ENCODE measurements around the gene CNTNAP2. TPM values are rescaled to one million over a fixed set of nuclear protein-coding genes. Genes with fewer than 3 reads are reported as not detected.

CNTNAP2 gene
- total RNA-seq, 1 donor from 2014 or later, result 1.9 TPM

DNA sequence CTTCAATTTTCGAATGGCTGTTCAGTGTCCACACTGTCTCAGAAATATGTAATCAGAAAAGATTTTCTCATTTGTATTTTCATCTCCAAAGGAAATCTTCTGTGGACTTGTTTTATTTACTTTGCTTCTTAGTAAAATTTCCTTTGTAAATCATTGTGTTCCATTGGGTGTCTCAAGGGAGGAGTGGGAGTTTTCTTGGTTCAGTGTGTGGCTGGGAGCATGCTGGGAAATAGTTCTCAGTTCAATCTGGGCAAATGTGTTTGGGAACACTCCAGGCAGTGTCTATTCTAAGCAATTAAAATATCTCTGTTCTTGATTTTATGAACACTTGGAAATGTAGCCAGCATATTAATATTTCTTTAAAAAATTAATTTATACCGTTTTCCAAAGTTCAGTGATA lies 1019.8 kb downstream of the CNTNAP2 start:
- DNase-seq, result peak; percentile 24

DNA sequence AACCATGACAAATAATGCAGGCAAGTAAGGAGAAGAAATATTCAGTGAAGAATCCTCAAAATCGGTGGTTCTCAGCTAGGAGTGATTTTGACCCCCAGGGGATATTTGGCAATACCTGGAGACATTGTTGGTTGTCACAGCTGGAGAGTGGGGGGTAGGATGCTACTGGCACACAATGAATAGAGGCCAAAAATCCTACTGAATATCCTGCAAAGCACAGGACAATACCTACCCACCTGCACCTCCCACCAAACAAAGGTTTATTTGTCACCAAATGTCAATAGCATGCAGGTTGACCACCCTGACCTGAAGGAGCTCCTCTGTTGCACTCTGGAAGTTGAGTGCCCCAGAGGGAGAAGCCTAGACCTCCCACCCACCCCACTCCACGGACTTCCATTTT lies 1028.6 kb downstream of the CNTNAP2 start:
- no peak for DNase-seq

DNA sequence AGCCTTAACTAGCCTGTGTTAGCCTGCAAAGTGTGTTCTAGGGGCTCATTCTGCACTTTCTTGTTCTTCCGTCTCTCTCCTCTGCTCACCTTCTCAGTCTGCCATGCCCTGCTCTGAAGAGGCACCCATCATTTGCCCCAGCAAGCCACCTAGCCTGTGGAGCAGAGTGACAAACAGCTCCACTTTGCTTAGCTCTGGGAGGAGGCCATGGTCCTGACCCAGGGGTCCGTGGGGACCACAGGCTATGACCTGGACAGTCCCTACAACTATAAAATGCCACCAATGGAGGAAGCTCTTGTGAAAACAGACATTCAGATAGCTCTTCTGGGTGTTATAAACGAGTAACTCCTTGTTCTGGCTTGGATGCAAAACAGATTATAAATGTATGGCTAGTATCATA lies 1029.6 kb downstream of the CNTNAP2 start:
- no peak for DNase-seq

DNA sequence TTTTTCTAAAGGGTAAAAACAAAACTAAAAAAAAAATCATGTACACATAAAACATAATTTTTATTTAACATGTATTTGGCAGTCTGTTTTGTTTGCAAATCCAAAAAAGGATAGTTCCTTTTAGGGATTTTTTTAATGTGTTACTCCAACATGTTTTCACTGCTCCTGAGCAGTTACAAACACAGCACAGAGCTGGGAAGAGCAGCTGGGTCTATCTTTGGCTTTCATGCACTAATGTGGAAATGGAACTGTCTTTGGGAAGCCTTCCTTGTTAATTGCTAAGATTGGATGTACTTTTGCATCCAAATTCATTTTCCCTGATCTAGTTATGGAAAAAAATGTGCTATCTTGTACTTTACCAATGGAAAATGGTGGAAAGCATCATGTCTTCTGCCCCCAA lies 1035.1 kb downstream of the CNTNAP2 start:
- DNase-seq, result no peak

DNA sequence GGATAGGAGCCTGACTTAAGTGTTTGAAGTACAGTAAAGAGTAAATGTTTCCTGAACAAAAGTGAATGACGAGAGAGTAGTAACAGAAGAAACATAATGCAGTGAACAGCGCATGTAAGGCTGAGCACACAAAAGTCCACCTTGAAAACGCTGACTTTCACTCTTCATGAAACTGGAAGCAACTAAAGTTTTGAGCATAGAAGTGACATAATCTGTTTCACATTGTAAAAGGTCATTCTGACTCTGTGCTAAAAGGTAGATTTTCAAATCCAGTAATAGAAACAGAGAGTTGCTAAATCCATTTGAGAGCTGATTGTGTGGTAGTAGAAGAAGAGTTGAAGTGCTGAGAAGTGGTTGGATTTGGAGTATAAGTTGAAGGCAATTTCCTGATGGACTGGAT lies 1037.0 kb downstream of the CNTNAP2 start:
- no peak for DNase-seq

DNA sequence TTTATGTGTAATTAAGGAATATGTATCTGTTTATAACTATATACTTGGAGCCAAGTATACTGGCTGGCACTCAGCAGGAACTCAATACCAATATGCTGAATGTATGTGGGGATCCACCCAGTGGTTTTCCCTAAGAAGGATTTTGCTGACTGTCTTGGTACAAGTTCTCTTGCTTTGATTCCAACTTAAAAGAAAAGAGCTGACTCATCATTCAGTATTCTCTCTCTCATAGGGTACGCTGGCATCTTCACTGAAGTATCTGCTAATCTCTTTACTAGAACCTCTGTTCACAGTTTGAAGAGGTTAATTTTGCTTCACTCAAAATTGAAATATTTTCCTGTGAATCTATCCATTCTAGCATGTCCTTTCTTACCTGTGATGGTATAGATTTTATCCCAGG lies 1044.8 kb downstream of the CNTNAP2 start:
- no peak for DNase-seq

DNA sequence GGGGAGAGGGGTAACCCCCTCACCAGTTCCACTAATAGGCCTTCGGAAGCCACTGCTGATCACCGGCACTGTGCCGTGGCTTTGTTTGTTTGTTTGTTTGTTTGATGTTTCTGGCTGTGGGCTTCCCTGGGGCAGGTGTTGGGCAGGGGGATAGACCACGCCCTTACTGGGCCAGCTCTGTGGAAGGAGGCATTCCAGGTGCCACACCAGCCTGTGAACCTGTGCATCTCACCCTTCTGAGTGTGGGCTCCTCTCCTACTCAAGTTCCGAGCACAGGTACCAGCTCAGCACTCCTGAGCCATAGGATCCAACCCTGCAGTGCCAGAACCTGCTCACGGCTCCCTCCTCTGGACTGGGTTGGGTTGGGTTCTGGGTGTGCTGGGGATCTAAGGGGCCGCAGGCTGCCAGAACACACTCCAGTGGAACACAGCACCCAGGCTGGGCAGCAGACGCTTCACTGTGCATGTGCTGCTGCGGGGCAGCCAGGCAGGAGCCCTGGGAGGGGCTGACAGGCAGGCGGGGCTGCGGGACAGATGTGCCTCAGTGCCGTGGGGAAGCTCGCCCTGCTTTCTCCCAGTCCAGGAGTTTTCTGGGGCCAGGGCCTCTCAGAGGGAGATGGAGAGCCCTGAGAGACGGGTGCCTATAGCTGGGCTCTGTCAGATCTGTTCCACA lies 1053.9 kb downstream of the CNTNAP2 start:
- DNase-seq, result no peak

DNA sequence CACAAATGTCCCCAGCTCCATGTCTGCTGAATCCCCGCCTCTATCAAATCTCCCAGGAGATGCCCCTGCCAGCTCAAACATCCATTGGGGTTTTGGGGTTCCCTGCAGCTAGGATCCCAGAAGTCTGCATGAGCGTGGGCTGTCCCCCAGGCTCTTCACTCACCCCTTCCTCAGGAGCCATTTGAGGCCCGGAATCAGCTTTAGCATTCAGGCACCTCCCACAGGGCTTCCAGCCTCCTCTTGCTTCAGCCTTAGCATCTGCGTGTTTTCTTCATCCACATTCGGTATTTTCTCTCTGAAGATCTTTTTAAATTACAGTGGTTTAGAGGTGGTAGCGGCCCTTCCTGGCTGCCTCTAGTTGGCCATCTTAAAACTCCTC lies 1054.4 kb downstream of the CNTNAP2 start:
- DNase-seq, result no peak

DNA sequence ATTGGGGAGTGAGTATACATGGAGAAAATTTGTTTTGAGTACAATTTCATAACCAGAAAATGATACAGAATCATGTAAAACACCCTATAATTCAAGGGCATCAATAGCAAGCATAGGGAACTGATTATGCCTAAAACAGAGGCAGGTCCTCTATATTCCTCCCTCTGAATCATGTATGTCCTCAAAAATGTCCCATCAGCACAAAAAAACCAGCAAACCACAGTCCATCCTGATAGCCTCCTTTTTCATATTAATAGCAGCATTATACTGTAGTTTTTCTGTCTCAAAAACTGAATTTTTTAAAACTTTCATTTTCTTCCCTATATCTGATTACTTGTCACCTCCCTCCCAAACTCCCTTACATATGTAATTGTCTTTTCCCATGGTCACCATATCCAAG lies 1057.3 kb downstream of the CNTNAP2 start:
- DNase-seq, result no peak

DNA sequence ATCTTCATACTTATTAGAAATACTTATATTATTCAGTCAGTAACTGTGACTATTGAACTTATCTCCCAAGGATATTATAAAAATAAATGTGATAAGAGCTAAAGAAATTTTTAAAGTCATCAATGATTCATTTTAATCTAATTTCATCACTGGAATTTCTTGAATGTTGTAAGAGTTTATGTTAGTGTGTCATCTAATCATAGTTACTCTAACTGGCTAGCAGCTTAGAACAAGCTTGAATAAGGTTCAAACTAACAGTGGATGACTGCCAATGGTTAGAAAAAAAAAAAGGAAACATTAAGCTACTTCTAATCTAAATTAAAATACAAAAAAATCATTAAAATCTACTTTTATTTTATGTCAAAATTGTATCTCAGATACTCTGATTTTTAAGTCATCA lies 1066.3 kb downstream of the CNTNAP2 start:
- DNase-seq, result no peak

DNA sequence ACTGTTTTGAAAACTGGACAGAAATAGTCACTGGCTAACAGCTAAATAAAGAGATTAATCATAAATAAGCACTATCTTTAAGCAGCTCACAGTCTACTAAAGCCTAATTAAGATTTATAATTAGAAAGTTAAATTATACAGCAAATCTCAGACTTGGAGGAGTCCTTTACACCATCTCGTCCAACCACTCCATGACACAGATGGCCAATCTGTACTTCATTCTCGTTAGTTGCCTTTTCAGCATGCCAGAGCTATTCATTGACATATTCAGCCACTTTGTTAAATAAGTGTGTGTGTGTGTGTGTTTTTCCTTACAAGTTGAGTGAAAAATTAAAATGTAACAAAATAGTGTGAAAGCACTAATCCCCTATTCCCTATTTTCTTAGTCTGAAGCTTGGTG lies 1066.7 kb downstream of the CNTNAP2 start:
- DNase-seq, result no peak

DNA sequence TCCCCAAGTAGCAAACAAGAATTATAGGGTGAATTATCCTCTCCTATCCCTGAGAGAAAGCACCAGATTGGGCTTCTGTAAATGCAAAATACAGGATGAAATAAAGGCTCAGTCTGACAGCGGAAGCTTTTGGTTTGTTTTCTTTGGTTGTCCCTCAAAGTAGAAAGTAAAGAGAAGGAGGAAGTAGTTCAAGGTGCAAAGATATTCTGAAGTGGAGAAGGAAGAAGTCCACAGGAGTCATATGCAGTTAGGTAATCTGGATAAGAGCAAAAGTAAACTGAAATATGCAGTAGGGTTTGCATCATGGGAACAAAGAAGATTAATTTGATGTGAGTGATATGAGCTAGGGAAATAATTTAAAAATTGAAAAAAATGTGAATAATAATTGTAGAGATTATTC lies 1071.9 kb downstream of the CNTNAP2 start:
- DNase-seq, result no peak

DNA sequence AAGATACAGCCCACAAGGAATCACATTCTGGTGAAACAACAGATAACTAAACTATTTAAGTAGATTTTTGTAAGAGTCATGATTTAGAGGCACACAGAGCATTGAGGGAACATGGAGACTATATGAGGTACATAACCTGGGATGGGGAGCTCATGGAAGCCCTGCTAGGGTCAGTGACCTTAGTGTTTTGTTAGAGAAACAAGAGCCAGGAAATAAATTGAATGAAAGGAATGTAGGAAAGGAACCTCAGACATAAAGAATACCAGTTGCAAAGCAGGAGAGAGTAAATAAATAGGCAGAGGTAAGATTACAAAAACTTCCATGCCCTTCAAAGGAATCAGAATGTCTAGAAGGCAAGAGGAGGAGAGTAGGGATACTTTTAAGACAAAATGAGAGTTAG lies 1076.9 kb downstream of the CNTNAP2 start:
- no peak for DNase-seq

DNA sequence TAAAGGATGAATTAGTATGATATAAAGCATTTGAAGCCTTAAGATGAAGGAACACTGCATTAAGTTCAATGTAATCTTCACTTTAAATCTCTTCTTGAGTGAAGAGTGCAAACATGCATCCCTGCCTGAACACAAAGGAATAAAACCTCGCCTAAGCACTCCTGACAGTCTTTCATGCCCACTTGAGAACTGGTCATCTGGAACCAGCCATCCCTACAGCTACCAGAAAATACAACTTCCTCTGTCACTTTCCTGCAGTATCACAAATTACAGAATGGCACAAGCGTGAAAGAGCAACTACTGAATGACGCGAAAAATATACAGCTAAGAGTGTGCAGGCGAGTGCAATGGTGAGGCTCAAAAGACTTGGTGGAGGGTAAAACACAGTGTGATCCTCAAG lies 1079.9 kb downstream of the CNTNAP2 start:
- DNase-seq, result no peak

DNA sequence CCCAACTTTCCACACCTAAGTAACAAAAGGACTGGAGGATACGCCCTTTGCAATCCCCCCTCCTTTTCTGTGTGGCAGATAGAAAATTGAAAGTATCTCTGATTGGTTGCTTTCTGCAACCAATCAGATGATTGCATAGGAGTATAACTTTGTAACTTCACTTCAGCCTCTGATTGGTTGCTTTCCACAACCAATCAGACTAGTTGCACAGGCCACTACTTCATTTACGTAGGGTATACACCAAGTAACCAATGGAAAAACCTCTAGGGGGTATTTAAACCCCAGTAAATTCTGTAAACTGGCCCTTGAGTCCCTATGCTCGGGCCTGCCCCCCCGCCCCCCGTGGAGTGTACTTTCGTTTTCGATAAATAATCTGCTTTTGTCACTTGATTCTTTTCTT lies 1080.4 kb downstream of the CNTNAP2 start:
- DNase-seq, result no peak

DNA sequence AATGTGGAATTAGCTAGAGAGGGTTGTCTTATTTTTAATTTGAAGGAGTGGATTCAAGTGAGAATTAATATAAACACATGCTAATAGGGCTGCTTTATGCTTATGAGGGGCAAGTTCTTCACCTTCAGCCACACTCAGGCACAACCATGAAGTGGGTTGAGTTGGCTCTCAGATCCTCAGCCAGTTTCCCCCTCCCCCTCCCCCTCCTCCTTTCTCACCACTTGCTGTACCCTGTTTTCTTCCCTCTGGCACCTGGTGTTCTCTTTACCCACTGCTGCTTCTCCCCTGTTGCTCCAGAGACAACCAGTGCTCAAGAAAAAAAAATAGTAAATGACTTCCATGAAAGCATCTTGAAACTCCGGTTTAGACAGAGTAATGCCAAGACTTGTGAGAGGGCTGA lies 1083.3 kb downstream of the CNTNAP2 start:
- DNase-seq, result no peak

DNA sequence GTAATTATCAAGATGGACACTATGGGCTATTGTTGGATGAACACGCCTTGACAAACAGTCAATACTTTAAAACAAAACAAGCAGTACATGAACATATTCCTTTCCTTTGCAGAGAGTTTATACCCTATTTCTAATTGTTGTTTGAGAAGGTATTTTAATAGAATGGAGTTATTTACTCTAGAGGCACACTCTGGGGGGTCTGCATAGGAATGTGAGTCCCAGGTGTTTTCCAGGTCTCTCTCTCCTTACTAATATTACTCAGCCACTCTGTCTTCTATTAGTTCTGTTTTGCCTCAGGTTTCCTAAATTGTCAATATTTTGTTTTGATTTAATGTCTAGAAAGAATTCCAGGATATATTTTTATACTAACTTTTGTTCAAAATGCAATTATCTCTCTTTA lies 1091.4 kb downstream of the CNTNAP2 start:
- no peak for DNase-seq

DNA sequence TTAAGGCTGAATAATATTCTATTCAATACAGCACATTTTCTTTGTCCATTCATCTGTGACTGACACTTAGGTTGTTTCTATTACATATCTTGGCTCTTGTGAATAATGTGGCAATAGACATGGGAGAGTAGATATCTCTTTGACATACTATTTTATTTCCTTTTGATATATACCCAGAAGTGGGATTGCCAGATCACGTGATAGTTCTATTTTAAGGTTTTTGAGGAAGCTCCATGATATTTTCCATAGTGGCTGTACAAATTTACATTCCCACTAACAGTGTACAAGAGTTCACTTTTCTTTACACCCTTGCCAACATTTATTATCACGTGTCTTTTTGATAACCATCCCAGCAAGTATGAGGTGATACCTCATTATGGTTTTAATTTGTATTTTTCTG lies 1114.7 kb downstream of the CNTNAP2 start:
- no peak for DNase-seq

DNA sequence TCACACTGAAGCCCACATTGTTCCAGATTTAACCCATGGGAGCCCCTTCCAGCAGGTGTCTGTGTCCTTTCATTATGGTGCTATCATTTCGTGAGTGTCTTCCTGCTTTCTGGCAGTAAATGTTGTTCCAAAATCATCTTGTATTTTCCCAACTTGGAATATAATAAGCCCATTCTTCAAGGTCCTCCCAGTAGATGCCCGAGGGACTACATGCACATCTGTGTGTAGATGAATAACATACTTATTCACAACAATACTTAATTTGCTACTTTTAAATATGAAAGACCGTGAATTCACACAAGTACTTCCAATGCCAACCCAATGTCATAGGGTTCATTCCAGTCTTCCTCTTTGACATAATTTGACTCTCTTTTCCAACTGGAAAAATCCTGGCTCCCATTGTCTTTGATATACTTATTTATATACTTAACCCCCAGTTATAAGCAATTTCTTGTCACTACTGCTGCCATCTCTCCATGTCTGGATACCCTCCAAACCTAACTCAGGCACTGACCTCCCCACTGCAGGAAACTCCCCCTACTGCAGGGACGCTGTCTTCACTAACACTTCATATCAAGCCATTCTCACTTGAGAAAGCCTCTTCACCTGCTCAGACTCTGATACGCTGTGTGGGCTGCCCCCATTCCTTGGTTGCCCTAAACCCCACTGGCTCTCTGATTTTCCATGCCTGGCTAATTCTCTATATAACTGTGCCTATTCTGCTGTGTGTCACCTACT lies 1119.2 kb downstream of the CNTNAP2 start:
- DNase-seq, result no peak

DNA sequence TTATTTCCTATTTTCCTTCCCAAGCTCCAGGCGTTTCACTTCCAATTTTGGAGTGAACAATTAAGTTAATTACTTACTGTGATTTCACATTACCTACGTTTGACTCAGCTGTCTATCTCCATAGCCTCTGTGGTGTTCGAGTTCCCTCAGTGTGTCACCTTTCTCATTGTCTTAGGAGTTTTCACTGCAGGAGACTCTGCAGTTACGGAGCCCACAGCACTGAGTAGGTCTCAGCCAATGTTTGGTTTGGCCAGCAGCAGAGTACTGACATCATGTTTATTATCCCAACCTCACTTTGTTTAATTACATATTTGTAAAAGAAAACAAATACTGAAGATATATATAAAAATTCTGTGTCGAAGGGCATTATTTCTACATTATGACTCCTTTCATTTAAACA lies 1123.9 kb downstream of the CNTNAP2 start:
- no peak for DNase-seq

DNA sequence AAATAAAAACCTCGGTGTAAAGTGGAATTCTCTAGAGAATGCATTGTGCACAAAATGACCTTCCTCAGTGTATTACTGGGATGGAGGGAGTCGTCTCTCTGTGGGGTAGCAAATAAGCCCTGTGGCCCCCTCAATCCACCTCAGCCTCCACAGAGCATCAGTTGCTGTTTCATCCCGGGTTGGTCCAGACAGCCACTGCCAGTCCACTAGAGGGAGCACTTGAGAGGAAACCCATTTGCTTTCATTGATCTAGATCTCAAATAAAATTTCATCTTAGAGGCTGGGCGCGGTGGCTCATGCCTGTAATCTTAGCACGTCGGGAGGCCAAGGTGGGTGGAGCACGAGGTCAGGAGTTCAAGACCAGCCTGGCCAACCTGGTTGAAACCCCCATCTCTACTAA lies 1128.7 kb downstream of the CNTNAP2 start:
- no peak for DNase-seq

DNA sequence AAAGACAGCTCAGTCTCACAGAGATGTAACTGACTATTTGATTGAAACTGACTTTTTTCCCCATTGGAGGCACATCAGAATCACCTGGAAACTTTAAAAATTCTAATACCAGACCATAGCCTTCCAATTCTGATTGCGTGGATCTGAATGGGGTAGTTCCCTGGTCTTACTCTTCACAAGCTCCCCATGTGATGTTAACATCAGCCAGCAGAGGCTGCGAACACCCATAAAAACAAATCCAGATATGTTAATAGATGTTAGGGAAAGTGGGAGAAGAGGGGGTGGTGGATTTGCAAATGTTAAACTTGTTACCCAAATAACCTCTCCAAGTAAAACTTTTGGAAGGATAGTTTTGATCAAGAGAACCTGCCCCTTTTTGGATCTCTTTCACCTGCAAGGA lies 1133.4 kb downstream of the CNTNAP2 start:
- DNase-seq, result no peak

DNA sequence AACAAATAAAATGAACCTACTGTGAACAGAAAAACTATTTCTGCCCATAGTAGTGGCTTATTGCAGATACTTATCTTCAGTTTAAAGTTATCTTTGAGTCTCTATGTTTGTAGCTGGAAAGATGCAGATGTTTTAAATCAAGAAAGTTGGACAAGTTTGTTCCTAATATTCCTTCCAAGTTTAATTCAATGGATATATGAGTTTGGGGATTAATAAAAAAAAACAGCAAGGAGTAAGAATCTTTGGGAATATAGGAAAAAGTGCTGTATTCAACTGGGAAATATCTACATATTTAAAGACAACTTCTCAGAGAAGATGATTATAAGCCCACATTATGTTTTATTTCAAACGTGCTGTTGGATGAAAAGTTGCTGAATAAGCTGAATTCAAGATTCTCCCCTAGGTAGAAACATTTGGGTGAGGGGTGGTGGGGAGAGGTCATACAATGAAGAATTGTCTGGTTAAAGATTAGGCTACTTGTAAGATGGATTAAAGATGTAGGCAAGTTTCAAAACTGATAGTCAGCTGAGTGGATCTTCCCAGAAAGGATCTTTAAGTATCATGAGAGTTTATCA lies 1135.2 kb downstream of the CNTNAP2 start:
- peak; percentile 6 for DNase-seq

DNA sequence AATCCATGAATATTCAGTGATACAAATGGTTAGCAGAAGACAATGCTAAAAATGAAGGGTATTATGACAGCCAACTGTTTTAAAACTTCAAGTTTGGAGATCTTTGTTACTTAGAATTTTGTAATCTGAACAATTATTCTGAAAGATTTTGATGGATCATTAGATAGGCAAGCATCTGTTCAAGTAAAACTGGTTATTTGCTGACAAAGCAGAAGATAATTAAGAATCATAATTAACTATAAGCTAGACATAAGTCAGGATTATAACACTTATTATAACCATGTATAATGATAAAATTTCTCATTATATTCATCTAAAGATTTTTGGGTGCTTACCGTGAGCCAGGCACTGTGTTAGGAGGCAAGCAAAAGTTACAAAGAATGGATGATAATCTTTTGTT lies 1145.1 kb downstream of the CNTNAP2 start:
- no peak for DNase-seq

All from skin of body (tissue), 2 donors.